HG03469 (cell line): ENCODE measurements around the gene FOXB1.

Experiments used
- ATAC-seq: cut with Tn5 transposase; IDR thresholded peaks from one replicate; pipeline ENCODE4 v1.9.1; 2021; ENCODE audit warnings: mild to moderate bottlenecking, moderate library complexity, moderate number of reproducible peaks; ENCODE audit not compliant: unreplicated experiment

Gene FOXB1

DNA sequence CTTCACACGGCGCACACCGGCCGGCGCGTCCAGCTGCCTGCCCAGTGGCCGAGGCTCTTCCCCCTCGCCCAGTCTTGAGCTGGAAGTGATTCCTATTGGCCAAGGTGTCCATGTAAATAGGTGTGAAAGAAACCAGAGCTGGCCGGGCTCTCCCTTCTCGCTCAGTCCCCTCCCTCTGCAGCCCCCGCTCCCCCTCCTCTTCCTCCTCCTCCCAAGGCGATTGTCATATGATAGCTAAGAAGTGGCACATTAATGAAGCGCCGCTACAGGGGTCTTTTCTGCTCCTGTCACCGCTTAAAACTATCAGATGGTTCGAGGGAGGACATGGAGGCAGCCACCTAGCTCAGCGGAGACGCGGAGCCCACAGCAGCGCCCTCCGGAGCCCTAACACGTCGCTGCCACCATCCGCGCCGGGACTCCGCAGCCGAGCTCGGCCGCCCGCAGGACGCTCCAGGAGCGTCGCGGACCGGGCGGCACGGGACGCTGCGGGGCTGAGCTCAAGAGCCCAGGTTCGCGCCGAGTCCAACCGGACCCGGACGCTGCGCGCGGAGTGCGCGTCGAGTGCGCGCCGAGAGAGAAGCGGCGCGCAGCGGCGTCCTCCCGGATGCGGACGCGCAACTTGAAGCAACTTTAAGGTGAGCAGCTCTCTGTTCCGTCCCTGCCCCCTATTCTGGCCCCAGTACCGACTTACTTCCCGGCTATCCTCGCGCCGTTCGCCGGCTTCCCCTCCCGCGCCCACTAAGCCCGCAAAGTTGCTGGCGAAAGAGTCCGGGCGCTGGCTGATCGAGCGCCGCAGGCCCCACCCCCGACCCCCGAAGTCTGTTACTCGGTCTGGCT lies at the start of gene FOXB1:
Gene FOXB1 (plus strand): TSS at position 303 of the 837 bp plus-strand sequence. CDS start 653 bp downstream, outside the sequence.
- ATAC-seq = no peak

DNA sequence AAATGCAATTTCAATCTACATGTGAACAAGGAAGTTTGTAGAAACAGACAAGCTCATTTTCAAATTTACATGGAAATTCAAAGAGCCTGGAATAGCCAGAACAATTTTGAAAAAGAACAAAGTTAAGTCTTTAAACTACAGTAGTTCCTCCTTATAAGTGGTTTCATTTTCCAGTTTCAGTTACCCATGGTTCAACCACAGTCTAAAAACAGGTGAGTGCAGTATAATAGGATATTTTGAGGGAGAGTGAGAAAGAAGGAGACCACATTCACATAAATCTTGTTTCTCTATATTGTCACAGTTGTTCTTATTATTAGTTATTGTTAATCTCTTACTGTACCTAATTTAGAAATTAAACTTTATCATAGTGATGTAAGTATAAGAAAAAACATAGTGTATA lies 45.8 kb upstream of the FOXB1 start:
- ATAC-seq = no peak

DNA sequence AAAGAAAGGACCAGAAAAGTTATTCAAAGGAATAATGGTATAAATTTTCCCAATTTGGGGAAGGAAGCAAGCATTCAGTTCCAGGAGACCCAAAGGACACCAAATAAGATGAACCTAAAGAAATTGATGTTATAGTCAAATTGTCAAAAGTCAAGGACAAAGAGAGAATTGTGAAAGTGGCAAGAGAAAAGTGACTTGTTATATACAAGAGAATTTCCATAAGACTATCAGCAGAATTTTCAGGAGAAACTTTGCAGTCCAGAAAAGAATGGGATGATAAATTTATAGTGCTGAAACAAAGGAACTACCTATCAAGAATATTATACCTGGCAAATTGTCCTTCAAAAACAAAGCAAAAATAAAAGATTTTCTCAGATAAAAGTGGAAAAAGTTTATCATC lies 43.8 kb upstream of the FOXB1 start:
- ATAC-seq = no peak

DNA sequence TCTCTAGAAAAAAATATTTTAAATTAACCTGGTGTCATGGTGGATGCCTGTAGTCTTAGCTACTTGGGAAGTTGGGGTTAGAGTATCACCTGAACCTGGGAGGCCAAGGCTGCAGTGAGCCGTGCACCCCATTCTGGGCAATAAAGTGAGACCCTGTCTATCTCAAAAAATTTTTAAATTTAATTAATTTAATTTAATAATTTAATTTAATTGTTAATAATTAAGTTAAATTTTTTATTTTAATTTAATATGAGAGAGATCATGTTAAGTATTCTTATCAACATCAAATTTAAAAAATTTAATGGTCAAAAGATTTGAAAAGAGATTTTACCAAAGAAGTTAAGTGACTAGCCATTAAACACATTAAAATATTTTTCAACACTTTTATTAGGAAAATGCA lies 40.8 kb upstream of the FOXB1 start:
- ATAC-seq = no peak

DNA sequence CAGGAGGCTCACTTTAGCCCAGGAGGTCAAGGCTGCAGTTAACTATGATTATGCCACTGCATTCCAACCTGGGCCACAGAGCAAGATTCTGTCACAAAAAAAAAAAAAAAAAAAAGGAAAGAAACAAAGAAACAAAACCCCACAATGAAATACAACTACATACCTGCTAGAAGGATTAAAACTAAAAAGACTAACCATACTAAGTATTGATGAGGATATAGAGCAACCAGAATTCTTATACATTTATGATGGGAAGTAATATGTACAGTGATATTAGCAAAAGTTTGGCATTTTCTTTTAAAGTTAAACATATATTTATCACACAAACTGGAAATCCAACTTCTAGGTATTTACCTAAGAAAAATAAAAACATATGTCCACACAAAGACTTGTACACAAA lies 40.2 kb upstream of the FOXB1 start:
- ATAC-seq = no peak

DNA sequence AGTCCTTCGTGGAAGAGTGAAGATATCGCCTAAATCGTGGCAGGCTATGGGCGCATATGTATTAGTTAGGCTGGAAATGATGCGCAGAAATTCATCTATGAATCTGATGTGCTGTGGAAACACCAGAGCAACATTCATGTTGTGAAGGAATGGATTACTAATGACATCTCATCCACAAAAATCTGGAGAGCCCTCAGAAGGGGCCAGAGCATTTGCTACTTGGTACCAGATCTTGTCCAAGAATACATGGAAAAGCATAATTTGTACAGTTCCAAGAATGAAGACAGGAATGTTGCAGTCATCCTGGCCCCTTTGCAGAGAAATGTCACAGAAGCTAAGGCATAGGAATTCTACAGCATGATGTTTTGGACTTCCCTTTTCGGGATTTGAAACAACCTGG lies 38.4 kb upstream of the FOXB1 start:
- ATAC-seq = no peak

DNA sequence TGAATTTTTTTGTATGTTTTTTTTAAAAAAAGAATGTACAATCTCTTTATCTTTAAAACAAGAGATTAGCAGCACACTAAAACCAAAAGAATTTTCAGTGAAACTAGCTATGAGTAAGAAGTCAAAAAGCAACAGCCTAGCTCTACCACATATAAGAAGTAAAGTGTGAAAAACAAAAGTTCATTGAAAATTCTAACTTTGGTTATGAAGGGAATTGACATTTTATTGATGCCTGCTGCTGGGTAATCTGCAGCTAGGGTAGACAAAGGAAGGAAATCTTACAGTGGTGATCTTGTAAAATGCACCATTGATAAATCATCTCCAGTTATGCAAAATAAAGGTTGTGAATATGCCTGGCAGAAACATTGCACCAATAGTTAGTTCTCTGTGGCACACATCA lies 37.8 kb upstream of the FOXB1 start:
- no peak for ATAC-seq

DNA sequence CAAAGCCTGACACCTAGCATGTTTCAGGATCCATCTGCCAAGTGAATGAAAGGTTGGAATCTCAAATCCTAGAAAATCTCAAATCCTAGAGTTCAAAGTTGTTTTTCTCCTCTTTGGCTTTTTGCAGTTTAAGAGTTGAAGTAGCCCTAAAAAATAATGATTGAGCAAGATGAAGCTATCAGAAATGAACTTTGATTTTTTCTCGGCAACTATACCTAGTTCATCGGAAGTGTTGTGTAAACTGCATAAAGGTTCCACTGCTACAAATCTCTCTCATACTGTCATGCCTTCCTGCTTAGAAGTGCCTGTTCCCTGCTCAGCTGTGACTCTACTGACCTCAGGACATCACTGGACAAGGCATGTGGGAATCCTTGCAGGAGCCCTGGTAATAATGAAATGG lies 35.8 kb upstream of the FOXB1 start:
- ATAC-seq = no peak

DNA sequence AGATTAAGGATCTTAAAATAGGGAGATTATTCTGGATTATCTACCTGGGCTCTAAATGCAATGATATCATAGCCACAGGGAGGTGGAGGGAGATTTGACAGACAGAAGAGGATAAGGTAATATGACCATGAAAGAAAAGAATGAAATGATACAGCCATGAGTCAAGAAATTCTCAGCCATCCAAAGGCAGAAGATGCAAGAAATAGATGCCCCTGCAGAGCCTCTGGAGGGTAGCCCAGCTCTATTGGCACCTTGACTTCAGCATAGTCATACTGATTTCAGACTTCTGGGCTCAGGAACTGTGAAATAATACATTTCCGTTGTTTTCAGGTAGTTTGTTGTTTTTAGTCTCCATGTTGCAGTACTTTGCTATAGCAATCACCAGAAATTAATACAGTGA lies 31.9 kb upstream of the FOXB1 start:
- ATAC-seq = no peak

DNA sequence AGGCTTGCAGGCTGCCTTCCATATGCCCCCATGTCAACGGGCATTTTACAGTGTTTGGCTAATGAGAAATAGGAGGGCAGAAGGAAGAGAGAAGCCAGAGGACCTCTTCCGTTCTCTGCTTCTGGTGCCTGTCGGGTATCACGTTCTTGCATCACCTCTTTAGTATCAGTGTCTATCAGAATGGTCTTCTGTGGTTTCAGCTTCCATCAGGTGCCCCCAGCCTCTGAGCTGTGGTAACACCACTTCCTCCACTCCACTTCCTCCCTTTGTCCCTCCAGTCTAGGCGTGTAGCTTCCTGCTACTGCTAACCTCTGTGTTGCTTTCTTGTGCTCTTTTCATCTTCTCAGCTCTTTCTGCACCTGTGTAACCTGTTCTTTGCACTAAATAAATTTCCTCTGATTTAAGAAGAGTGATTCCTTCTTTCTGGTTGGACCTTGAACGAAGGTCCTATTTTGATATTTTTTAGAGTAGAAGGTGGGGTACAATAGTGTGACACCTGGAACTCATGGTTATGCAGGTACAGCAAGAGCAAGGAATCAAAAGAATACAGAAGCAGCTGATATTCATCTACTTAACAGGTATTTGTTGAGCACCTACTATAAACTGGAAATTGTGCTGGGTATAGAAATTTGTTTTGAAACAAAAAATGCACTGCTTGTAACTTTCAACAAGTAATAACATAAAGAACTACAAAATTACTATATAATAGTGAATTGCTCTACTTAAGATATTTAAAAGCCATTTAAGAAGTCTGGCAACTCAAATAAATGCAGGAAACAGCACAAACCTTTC lies 27.4 kb upstream of the FOXB1 start:
- no peak for ATAC-seq

DNA sequence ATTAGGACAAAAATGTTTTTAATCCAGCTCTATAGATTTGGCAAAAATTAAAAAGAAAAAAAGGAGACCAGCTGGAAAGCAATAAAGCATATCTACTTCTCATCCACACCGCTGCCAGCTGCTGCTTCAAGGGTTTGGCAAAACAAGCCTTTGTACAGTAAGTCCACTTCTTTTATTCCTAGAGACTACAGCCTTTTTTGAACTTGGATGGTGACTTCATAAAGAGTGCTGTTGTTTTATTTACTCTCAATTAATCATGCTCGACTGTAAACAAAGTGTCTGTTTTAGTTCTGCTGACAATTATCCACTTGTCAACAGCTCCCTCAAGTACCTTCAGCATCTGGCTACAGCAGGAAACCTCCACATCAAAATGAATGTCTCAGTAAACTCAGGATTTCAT lies 12.3 kb upstream of the FOXB1 start:
- no peak for ATAC-seq

DNA sequence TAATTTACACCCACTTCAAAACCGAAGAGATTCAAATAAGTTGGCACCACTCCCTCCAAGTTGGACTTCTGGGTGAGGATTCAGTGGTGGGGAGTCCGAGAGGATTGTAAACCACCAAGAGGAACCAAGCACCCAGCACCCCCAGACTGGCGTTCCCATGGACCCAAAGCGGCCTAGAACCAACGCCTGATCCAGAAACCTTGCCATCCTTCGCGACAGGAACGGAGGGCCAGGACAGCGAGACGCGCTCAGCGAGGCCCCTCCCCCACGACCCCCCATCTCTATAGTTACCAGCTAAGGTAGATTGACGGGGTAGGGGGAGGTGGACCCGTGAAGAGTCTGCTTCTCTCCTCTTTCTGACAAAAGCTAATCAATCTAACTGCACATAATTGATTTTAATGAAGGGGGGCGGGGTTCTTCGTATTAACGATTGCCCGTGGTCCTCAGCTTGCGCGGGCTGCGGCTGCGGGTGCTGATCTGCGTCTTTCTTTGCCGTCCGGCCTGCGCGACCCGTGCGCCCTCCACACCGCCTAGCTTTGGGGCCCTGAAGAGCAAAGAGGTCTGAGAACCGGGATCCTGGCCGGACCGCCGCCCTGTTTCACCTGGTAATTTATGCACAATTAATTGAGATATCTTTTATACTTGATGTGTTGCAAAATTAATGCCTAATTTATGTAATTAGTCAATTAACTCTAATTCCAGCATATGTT lies 10.9 kb upstream of the FOXB1 start:
- ATAC-seq = no peak

DNA sequence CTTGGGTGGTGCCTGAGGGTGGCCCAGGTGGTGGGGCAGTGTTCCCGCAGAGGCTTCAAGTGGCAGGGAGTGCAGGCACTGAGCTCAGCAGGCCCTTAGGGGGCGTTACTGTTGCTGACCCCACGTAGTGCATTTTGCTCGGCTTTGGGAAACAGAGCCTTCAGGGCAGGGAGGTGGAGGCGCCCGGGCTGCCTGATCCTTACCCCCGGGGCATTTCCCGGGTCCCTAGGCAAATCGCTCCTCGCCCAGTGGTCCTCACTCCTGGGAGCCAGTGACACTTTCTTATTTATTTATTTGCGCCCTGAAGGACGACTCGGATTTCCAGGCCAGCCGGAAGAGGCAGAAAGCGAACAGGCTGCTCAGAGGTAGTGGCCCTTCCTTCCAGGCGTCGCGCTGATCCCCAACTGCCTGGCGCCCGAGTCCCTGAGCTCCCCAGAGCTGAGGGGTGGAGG lies 10.1 kb upstream of the FOXB1 start:
- ATAC-seq = no peak

DNA sequence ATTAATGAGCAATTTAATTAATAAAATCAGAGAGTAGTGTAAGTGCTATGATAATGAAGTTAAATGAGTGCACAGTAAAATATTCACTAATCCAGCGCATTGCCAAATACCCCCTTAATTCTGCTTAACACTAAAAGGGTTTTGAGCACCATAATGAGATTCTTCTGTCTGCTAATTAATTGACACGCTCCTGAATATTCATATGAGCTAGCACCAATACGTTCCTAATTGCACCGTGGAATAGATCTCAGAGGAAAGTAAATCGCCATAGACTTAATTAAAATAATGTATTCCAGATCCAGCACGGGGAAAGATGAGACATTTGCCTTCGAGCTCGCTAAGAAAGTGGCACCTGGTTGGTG lies 9.6 kb upstream of the FOXB1 start:
- ATAC-seq = no peak

DNA sequence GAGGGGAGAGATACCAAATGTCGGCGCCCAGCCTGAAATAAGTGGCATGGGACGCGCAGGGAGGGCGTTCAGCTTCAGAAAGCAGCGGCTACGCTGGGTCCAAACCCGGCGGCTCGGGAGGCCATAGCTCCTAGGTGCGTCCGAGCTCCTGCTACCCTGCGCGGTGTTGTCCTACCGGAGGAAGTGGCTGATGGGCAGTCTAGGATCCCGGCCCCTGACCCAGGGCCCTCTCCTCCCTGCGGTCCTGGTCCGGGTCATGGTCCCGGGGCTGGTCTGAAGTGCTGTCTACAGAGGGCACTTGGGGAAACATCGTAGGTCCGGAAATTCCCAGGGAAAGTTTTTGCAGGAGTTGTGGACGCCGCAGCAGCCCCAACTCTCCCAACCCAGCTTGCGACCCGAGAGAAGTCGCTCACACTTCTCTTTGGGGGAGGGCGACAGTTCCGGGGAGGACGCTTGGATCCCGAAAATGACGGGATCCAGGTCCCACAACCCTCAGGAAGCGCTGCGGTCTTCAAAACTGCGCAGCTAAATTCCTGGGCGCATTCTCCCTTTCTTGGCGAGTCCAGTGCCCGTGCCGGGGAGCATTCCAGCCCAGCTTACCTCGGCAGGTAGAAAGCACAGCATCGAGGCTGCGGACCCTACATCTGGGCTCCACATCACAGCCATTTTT lies 9.1 kb upstream of the FOXB1 start:
- no peak for ATAC-seq

DNA sequence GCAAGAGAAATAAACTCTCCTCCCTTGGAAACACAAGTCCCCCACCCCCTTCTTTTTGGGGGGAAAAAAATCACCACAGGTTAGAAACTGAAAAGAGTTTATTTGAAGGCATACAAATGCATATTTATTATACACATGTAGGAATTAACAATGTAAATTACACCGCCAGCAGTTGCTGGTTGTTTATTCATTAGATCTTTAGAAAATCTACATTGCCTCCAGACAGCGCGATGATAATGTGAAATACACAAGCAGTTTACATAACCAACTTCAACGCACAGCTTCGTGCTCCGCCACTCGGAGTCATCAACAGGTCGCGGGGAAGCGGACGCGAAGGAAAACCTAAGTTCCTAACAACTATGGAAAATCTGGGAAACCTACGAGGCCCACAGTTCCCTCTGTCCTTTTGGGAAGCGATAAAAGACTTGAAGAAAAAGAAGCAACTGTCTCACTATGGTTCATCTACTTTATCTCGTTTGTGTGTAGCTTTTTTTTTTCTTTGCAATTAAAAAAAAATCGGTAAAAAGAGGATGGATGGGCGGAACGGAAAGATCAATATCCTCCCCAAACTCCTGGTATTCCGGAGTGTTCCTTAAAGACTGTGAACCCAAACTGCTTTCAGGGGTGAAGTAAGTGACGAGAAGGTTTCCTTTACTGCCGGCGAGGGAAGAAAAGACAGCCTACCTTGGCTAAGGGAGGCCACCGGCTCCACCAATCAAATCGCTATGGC lies 8.4 kb upstream of the FOXB1 start:
- ATAC-seq = no peak

DNA sequence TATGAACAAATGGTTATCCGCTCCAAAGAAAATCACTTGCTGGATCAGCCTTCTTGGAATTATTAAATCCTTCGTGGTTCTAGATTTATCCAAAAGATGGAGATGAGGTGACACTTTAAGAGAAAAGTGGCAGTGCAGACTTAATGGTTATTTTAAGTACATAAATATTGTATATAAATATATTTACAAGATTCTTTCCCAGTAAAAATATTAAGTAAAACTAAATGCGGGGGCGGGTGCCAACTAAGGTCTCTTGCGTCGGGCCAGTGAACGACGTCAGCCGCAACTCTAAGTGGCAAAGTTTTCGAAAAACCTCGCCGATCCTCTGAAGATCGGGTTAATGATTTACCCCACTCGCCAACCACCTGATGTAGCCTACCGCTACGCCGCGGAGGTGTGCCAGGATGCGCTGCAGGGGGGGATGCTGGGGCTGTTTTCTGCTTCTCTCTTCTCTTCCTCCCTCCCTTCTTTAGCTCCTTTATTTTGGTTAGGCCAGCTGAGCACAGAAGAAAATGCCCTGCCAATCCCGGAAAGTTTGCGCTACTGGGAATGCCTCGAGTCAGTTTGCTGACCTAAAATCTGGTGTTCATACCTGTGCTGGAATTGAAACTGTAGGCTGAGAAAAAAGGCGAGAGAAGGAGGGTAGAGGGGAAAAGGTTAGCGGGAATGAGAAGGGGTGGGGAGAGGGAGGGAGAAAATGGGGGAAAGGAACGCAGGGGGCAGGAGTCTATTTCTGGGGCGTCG lies 7.6 kb upstream of the FOXB1 start:
- ATAC-seq = no peak

DNA sequence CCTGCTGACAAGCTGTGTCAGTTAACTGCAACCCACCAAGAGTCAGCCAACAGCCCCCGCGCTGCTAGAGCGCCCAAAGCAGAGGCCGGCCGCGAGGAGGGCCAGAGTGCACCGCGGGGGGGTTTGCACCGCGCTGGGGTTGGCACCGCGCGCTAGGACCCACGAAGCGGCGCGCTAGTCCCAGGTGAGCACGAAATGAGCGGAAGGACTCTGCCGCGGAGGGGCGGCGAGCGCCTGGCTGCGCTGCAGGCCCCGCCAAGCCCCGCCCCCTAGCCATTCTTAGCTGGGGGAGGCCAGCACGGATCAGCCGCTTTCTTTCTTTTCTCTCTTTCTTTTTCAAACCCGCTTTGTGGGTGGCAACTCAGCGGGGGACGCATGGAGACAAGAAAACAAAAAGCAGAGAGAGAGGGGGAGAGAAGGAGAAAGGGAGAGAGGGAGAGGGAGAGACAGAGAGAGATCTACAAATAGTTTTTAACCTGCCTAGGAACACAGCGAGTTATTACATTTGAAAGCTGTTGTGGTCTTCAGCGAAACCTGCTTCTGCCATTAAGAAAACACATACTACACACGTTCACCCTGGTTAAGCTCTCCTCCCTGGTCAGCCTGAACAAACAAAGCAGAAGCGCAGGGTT lies 6.9 kb upstream of the FOXB1 start:
- no peak for ATAC-seq

DNA sequence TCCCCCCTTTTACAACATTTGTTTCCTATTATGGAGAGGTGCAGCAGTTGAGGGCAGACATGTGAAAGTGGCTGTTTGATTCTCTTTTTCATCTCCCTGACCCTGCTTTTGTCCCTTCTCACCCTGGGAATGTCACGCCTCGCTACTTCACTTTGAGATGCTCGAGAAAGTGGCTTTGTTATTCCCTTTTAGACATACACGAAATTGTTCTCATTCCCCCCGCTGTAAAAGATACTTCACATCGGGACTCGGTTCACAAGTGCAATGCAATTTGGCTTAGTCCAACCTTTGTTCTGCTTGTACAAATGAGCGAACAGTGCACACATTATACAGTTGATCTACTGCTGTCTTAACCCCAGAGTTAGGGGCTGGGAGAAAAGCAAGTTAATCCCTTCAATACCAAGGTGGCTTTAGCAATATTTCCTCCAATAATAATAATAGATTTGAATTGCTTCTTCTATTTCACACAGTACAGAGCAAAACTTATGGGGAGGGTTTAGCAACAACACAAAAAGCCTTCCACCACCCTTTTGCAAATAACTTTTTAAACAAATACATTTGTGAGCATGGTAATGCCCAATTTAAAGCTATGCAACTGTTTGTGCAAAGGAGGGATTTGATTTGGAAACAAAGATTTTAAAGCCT lies 5.7 kb upstream of the FOXB1 start:
- no peak for ATAC-seq
